Sigmoid colon (tissue), 7 donors: Measurements from ENCODE around the gene KCNQ1OT1. TPM values are rescaled to one million over a fixed set of nuclear protein-coding genes. Genes with fewer than 3 reads are reported as not detected.

Experiments
- DNase-seq: peaks from one replicate; pipeline ENCODE4 v3.0.0-alpha.2; 2019
- H3K27ac ChIP-seq, 4 donors: fragments of 200-600 bp; sonication (generic); one replicate each; pipeline ENCODE4 v1.5.1; 2016 to 2019; ENCODE audit warnings: mild to moderate bottlenecking in 1 of 4
- H3K27me3 ChIP-seq, 3 donors: fragments of 200-600 bp; sonication (generic); one replicate each; pipeline ENCODE4 v1.5.1; 2019; ENCODE audit warnings: mild to moderate bottlenecking in 1 of 3
- H3K36me3 ChIP-seq, 4 donors: fragments of 200-600 bp; sonication (generic); one replicate each; pipeline ENCODE4 v1.5.1; 2016 to 2019
- H3K4me1 ChIP-seq, 4 donors: fragments of 200-600 bp; sonication (generic); one replicate each; pipeline ENCODE4 v1.5.1; 2017 to 2019
- H3K4me3 ChIP-seq, 4 donors: fragments of 200-600 bp; sonication (generic); one replicate each; pipeline ENCODE4 v1.5.1; 2017 to 2019; ENCODE audit warnings: mild to moderate bottlenecking in 2 of 4, moderate library complexity in 1 of 4
- H3K9me3 ChIP-seq, 4 donors: fragments of 200-600 bp in 3 of 4; sonication (generic) in 3 of 4; one replicate each; pipeline versions ENCODE4 v1.5.1 to v1.6.1; 2013 to 2019
- EP300 ChIP-seq, 4 donors: sonication (generic); formaldehyde crosslinking; IDR thresholded peaks; one replicate each; pipeline ENCODE4 v1.6.1; 2017; ENCODE audit warnings: antibody characterized with exemption in 4 of 4
- POLR2A ChIP-seq, 2 donors: fragments of 450-650 bp; IDR thresholded peaks; one replicate each; pipeline ENCODE4 v1.6.1; 2016; ENCODE audit warnings: antibody characterized with exemption in 2 of 2, mild to moderate bottlenecking in 2 of 2, moderate library complexity in 2 of 2
- POLR2AphosphoS5 ChIP-seq, 4 donors: sonication (generic); formaldehyde crosslinking; IDR thresholded peaks; one replicate each; pipeline ENCODE4 v1.6.1; 2017; ENCODE audit warnings: antibody characterized with exemption in 4 of 4
- WGBS, 2 donors: extraction: QIAGEN DNeasy Blood & Tissue Kit; methylation state at CpG; one replicate each; pipeline ENCODE4 v1.1.7; 2013; 5-methylcytosine and 5-hydroxymethylcytosine counted together
- intact Hi-C: fragments of 100-400 bp; cut with DNase I; formaldehyde crosslinking; loops from one replicate; pipeline ENCODE4 v1.15.1; 2023
- polyA plus RNA-seq, 3 donors: library from polyadenylated mRNA; stranded (reverse); fragments of 200-250 nt; gene quantifications; one replicate each; pipeline ENCODE4 v1.2.3, GENCODE V29; 2013
- total RNA-seq, 4 donors: library from RNA; depleted of rRNA; stranded (reverse); fragments of >200 nt; gene quantifications; one replicate each; pipeline ENCODE4 v1.1.0, GENCODE V29; 2016
- TF ChIP-seq, protein P1 (sequence below), 4 experiments: fragments of 450-650 bp in 3 of 4; fragments of 200-600 bp in 1 of 4; IDR thresholded peaks; one replicate each; pipeline ENCODE4 v1.5.1; 2016 to 2019; ENCODE audit warnings: antibody characterized with exemption in 4 of 4, mild to moderate bottlenecking in 3 of 4, moderate library complexity in 2 of 4
- donor health status: healthy with polysubstance abuse.
- donor health status: Bipolar disorder and iron deficiency.
- donor health status: healthy.

KCNQ1OT1 gene
- total and polyA plus RNA-seq, 7 donors: under 0.01 to 3.6 (median 0.99) TPM

DNA sequence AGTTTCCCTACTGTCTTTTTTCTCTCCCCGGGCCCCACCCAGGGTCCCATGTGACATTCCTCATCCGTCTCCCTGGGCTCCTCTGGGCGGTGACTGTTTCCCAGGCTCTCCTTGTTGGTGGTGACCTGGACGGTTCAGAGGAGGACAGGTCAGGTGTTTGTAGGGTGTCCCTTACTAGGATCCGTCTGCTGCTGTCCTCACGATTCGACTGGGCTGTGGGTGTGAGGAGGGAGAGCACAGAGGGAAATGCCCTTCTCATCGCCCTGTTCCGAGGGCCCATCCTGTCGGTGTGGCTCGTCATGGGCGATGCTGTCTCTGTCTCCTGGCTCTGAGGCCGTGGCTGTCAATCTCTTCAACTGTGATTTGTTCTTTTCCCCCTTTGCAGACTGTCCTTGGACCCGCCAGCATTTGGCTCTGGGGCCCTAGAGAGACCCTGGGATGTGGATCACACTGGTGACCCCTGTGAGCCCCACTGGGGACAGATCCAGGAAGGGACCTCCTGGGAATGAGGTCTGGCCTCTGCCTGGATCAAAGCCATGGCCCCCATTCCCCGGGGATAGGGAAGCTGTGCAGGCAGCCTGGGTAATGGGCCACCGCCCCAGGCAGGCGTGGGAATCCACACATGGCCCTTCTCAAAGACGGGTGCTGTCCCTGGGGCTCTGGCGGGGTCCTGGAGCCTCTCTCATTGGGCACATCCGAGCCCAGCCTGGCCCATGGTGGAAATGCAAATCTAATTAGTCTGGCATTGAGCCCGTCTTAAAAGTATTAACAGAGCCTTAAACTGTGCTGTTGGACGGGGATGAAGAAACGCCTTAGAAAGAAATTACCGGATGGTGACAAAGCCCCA lies 46.8 kb upstream of the KCNQ1OT1 start:
- no peak overlapping the region for H3K27ac ChIP-seq
- H3K27me3 ChIP-seq: no peaks in the 10 kb centered on the region
- intact Hi-C loops: no loop called here
- H3K9me3 ChIP-seq: no peaks in the 10 kb centered on the region
- TF ChIP-seq EP300 (IDR thresholded peaks at IDR 0.05) (no peak), POLR2A (IDR thresholded peaks at IDR 0.05) (no peak), POLR2AphosphoS5 (IDR thresholded peaks at IDR 0.05) (no peak)
- TF ChIP-seq, protein P1, sequence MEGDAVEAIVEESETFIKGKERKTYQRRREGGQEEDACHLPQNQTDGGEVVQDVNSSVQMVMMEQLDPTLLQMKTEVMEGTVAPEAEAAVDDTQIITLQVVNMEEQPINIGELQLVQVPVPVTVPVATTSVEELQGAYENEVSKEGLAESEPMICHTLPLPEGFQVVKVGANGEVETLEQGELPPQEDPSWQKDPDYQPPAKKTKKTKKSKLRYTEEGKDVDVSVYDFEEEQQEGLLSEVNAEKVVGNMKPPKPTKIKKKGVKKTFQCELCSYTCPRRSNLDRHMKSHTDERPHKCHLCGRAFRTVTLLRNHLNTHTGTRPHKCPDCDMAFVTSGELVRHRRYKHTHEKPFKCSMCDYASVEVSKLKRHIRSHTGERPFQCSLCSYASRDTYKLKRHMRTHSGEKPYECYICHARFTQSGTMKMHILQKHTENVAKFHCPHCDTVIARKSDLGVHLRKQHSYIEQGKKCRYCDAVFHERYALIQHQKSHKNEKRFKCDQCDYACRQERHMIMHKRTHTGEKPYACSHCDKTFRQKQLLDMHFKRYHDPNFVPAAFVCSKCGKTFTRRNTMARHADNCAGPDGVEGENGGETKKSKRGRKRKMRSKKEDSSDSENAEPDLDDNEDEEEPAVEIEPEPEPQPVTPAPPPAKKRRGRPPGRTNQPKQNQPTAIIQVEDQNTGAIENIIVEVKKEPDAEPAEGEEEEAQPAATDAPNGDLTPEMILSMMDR (IDR thresholded peaks at IDR 0.05): no peak
- no peak overlapping the region for H3K4me3 ChIP-seq
- H3K36me3 ChIP-seq: no peaks in the 10 kb centered on the region
- DNase-seq: peak; percentile 62
- H3K4me1 ChIP-seq: peaks cover 0 to 10% (median 0%) of the 10 kb centered on the region in 4 donors
- 89 to 90% methylated on average over 24 of the region's 24 CpGs for WGBS, 2 donors

DNA sequence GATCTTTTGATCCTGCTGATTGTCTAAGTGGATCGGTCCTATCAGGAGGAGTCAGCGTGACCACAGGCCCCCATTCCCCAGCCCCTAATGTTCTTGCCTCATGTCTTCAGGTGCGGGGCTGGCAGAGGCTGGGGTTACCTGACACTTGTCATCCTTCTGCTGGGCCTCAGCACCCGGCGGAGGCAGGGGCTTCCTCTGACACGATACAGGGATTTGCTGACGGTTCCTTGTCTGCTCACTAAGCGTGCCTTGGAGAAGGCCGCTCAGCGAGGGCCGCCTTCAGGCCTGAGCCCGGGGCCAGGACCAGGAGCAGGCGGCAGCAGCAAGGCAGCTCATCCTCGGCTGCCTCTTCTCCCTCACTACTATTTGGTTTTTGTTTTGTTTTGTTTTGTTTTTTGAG lies 45.7 kb upstream of the KCNQ1OT1 start:
- H3K9me3 ChIP-seq: no peaks in the 10 kb centered on the region
- peak; percentile 54 for DNase-seq
- H3K27me3 ChIP-seq: no peaks in the 10 kb centered on the region
- no peak overlapping the region for H3K4me3 ChIP-seq
- H3K36me3 ChIP-seq: no peaks in the 10 kb centered on the region
- no peak for TF ChIP-seq EP300 (IDR thresholded peaks at IDR 0.05)
- TF ChIP-seq POLR2A (IDR thresholded peaks at IDR 0.05): no peak
- TF ChIP-seq, protein P1 (IDR thresholded peaks at IDR 0.05): no peak
- no peak for TF ChIP-seq POLR2AphosphoS5 (IDR thresholded peaks at IDR 0.05)
- H3K4me1 ChIP-seq: peaks cover 0 to 15% (median 0%) of the 10 kb centered on the region in 4 donors
- intact Hi-C loops: no loop called here
- no peak overlapping the region for H3K27ac ChIP-seq
- 96% methylated on average over 14 of the region's 14 CpGs for WGBS, 2 donors

DNA sequence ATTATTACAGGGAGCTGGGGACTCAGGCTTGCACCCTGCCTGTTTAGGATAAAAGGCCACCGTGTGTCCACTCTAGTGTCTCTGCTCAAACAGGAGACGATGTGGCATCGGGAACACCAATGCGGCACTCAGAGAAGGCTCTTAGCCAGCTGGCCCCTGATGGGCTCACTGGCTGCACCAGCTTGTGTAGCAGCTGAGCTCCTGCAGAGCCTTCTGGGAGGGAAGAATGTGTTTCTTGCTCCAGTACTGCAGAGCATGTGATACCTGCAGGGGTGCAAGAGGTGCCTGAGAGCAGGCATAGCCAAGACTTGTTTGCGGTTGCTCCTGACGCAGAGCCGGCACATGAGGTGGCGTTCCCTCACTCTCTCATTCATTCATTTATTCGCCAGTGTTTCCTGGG lies 44.4 kb upstream of the KCNQ1OT1 start:
- WGBS, 2 donors: 97 to 98% methylated on average over 9 of the region's 9 CpGs
- Histone ChIP-seq H3K27ac (no peak overlapping the region), H3K27me3 (no peaks in the 10 kb centered on the region), H3K4me3 (no peak overlapping the region), H3K4me1 (peaks cover 0 to 15% (median 0%) of the 10 kb centered on the region in 4 donors), H3K9me3 (no peaks in the 10 kb centered on the region), H3K36me3 (no peaks in the 10 kb centered on the region)
- intact Hi-C loops: no loop called here
- TF ChIP-seq EP300 (IDR thresholded peaks at IDR 0.05) (no peak), POLR2AphosphoS5 (IDR thresholded peaks at IDR 0.05) (no peak), POLR2A (IDR thresholded peaks at IDR 0.05) (no peak)
- TF ChIP-seq, protein P1 (IDR thresholded peaks at IDR 0.05): no peak
- DNase-seq: peak; percentile 37

DNA sequence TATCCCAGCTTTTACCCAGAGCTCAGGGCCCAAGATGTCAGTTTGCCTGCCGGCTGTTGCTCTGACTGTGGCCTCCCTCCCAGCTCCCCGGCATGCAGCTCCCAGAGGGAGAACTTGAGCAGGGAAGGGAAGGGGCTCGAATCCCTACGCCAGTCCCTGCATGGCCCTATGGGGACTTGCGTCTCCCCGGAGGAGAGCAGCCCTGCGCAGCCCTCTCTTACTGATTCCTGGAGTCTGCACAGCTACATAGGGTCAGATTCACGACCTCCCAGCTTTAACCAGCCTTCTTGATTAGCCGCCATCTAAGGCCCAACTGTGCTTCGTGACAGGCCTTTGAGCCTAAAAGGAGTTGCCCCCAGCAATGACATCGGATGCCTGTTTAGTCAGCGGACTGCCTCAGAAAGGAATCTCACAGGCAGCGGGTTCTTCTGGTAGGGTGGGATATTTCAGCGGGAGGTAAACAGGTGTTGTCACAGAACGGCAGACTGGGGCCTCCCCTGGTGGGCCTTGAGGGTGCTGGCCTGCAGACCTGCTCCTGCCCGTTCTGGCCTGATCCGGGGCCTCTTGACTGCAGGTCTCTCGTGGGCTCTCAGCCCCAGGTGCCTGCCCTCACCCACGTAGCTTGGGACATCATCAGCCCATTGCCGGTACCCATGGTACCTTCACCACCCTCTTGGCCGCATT lies 43.8 kb upstream of the KCNQ1OT1 start:
- Histone ChIP-seq H3K27ac (no peak overlapping the region), H3K36me3 (no peaks in the 10 kb centered on the region), H3K27me3 (no peaks in the 10 kb centered on the region), H3K4me1 (peaks cover 0 to 15% (median 0%) of the 10 kb centered on the region in 4 donors), H3K4me3 (no peak overlapping the region), H3K9me3 (no peaks in the 10 kb centered on the region)
- 92 to 95% methylated on average over 21 of the region's 21 CpGs for WGBS, 2 donors
- intact Hi-C loops: no loop called here
- no peak for DNase-seq
- TF ChIP-seq POLR2A (IDR thresholded peaks at IDR 0.05) (no peak), POLR2AphosphoS5 (IDR thresholded peaks at IDR 0.05) (no peak), EP300 (IDR thresholded peaks at IDR 0.05) (no peak)
- TF ChIP-seq, protein P1 (IDR thresholded peaks at IDR 0.05): no peak
